ENCODE data around the gene TNFRSF14.

Gene TNFRSF14

GRCh38 chr1:2556277-2556677 is at the start of gene TNFRSF14:
TSS of gene TNFRSF14 (plus strand) at chr1:2556371. CDS start at chr1:2556665, 294 bp downstream.
- H3K27ac Mint-ChIP-seq = peak within 1 kb of the TSS; percentile 99
- ATAC-seq = peak; percentile 70
- DNase-seq (ENCODE audit: low spot score in 2 of 2) = no peak
- peak within 1 kb of the TSS; percentile 99 for H3K4me3 Mint-ChIP-seq
- H3K4me1 Mint-ChIP-seq = peaks cover 51% of the 10 kb centered on the region
- H3K9me3 Mint-ChIP-seq = no peaks in the 10 kb centered on the region
- H3K36me3 Mint-ChIP-seq = peaks cover 51% of the 10 kb centered on the region

GRCh38 chr1:2506901-2507565 is 49.1 kb upstream of the TNFRSF14 start:
- Mint-ChIP-seq H3K27ac (peak overlapping the region; percentile 45), H3K4me3 (no peak overlapping the region)

DNA sequence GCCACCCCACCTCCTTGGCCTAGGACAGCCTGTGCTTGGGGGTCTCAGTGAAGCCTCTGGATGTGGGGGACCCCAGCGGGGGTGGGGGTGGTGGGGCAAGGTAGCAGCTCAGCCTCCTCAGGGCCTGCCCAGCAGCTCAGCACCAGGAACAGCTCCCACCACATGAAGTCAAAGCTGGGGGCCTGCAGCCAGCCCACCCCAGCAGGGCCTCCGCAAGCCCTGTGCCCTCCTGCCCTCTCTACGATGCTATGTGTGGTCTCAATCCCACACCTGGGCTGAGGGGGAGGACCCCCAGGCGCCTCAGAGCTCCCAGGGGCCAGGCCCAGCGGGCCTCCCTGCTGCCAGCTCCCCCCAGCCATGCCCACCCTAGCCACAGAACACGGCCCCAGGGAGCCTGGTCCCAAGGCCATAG is 48.4 kb upstream of the TNFRSF14 start:
- no peak for DNase-seq (ENCODE audit: low spot score in 2 of 2)
- H3K4me1 Mint-ChIP-seq = no peaks in the 10 kb centered on the region
- no peak overlapping the region for H3K27ac Mint-ChIP-seq
- ATAC-seq = no peak
- H3K36me3 Mint-ChIP-seq = peaks cover 59% of the 10 kb centered on the region
- H3K9me3 Mint-ChIP-seq = no peaks in the 10 kb centered on the region
- H3K4me3 Mint-ChIP-seq = no peak overlapping the region

More at GRCh38 chr1:2506901-2507565, 49.1 kb upstream of the TNFRSF14 start:
- ATAC-seq (no peak), DNase-seq (ENCODE audit: low spot score in 2 of 2) (no peak)
- Mint-ChIP-seq H3K4me1 (no peaks in the 10 kb centered on the region), H3K36me3 (peaks cover 53% of the 10 kb centered on the region), H3K9me3 (no peaks in the 10 kb centered on the region)

DNA sequence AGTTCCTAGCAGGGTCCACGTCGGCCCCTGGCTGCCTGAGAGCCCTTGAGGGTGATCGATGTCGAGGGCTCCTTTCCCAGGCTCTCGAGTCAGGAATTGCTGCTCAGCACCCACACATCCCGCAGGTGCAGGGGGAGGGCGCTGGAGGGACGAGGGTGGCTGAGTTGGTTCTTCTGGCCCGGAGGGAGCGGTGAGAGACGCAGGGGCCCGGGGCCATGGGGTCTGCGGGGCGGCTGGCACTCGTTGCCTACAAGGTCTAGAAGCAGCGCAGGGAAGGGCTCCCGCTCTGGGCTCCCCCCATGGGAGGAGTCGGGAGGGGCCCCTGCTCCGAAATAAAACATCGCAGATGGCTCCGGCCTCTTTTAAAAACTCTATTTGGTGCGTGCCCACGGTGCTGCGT is 48.0 kb upstream of the TNFRSF14 start:
- no peak overlapping the region for H3K4me3 Mint-ChIP-seq
- no peaks in the 10 kb centered on the region for H3K9me3 Mint-ChIP-seq
- H3K27ac Mint-ChIP-seq = no peak overlapping the region
- no peaks in the 10 kb centered on the region for H3K4me1 Mint-ChIP-seq
- DNase-seq (ENCODE audit: low spot score in 2 of 2) = no peak
- H3K36me3 Mint-ChIP-seq = peaks cover 63% of the 10 kb centered on the region
- no peak for ATAC-seq

DNA sequence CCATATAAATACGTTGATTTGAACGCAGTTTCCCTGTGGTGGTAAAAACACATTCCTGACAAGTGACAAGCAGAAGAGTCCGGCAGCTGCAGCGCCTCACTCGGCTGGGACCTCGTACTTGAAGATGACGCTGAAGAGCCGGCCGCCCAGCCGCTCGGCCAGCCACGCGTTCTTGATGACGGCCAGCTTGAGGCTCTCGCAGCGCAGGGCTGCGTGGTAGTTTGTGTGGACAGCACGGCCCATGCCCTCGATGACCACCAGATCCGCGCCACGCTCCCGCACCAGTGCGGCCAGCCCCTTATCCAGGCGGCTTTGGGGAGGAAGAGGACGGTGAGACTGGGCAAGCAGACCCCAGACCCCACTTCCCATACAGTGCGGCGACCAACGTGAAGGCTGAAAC is 47.4 kb upstream of the TNFRSF14 start:
- H3K4me1 Mint-ChIP-seq = no peaks in the 10 kb centered on the region
- DNase-seq (ENCODE audit: low spot score in 2 of 2) (no peak), ATAC-seq (no peak)
- H3K4me3 Mint-ChIP-seq = no peak overlapping the region
- no peak overlapping the region for H3K27ac Mint-ChIP-seq
- H3K36me3 Mint-ChIP-seq = peaks cover 69% of the 10 kb centered on the region
- H3K9me3 Mint-ChIP-seq = no peaks in the 10 kb centered on the region

DNA sequence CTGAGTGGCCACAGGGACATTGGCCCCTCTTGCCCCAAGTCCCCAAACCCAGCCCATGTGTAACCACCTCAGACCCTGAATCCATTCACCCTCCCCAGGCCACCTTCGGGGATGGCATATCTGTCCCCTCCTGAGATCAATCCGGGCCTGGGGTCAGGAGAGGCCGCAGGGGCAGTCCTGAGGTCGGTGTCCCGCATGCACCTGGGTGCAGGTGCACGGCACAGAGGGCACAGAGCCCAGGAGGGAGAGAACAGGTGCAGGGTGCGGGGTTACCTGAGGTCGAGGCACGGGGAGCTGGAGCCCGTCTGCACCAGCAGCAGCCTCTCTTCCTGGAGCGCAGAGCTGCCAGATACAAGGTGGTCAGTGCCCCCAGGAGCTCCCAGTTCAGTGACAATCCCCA is 46.6 kb upstream of the TNFRSF14 start:
- no peak for DNase-seq (ENCODE audit: low spot score in 2 of 2)
- no peaks in the 10 kb centered on the region for H3K4me1 Mint-ChIP-seq
- no peak for ATAC-seq
- H3K27ac Mint-ChIP-seq = no peak overlapping the region
- H3K36me3 Mint-ChIP-seq = peaks cover 66% of the 10 kb centered on the region
- no peak overlapping the region for H3K4me3 Mint-ChIP-seq
- no peaks in the 10 kb centered on the region for H3K9me3 Mint-ChIP-seq

GRCh38 chr1:2510366-2511155 is 45.6 kb upstream of the TNFRSF14 start:
- no peak overlapping the region for H3K27ac Mint-ChIP-seq
- peaks cover 75% of the 10 kb centered on the region for H3K36me3 Mint-ChIP-seq
- ATAC-seq (no peak), DNase-seq (ENCODE audit: low spot score in 2 of 2) (no peak)
- H3K9me3 Mint-ChIP-seq = no peaks in the 10 kb centered on the region
- no peak overlapping the region for H3K4me3 Mint-ChIP-seq
- H3K4me1 Mint-ChIP-seq = no peaks in the 10 kb centered on the region

DNA sequence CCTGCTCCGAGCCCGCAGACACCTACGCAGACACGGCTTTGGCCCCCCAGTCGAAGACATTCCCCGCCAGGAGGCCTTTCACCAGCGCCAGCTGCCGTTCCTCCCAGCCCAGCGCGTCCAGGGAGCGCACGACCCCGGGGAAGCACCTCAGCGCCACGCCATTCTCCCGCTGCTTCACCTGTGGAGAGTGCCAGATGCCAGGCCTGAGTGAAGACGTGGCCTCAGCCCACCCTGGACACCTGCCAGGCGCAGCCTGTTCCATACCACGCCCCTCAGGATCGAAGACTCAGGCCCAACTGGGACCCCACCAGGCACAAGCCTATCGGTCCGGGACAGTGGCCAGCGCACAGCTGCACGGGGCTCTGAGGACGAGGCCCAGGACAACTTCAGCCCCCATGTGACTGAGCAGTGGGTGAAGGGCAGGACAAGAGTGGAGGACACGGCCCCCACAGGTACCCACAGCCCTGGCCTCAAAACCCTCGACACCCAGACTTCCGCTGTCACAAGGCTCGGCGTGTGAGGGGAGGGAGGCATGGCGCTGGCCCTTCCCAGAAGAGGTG is 43.2 kb upstream of the TNFRSF14 start:
- Mint-ChIP-seq H3K9me3 (no peaks in the 10 kb centered on the region), H3K4me1 (no peaks in the 10 kb centered on the region), H3K27ac (no peak overlapping the region), H3K4me3 (no peak overlapping the region), H3K36me3 (peaks cover 78% of the 10 kb centered on the region)
- no peak for ATAC-seq
- DNase-seq (ENCODE audit: low spot score in 2 of 2) = no peak

DNA sequence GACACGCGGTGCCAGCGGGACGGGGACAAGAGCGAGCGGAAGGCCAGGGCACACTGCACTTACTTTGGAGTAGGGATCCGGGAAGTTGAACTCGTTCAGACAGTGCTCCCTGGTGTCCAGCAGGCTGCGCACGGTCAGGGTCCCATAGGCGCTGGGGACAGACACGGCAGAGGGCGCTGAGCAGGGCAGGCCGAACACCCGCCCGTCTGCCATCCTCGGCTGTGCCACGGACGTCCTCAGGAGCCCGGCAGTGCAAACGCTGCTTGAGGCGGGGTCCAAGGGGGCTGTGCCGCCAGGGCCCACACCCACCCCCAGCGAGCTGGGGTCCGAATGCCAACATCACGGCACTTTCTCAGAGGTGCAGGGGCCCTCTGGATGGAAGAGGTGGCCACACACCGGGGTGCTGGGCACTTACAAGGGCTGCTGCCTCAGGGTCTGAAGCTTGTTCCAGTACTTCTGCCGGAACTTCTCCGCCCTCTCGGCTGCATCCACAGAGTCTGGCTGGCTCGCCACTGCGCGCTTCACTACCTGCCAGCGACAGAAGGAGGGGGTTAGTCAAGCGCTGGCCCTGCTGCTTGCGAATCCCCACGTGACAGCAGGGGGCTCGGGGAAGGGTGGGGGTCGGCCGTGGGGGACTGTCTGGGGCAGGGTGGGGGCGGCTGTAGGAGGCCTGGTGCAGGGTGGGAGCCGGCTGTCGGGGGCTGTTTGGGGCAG is 42.1 kb upstream of the TNFRSF14 start:
- DNase-seq (ENCODE audit: low spot score in 2 of 2) (no peak), ATAC-seq (no peak)
- H3K4me1 Mint-ChIP-seq = no peaks in the 10 kb centered on the region
- H3K36me3 Mint-ChIP-seq = peaks cover 86% of the 10 kb centered on the region
- H3K27ac Mint-ChIP-seq = no peak overlapping the region
- H3K9me3 Mint-ChIP-seq = no peaks in the 10 kb centered on the region
- no peak overlapping the region for H3K4me3 Mint-ChIP-seq

- H3K4me1 Mint-ChIP-seq = no peaks in the 10 kb centered on the region
- no peak for DNase-seq (ENCODE audit: low spot score in 2 of 2)
- ATAC-seq = no peak
- H3K27ac Mint-ChIP-seq = no peak overlapping the region
- no peak overlapping the region for H3K4me3 Mint-ChIP-seq
- peaks cover 83% of the 10 kb centered on the region for H3K36me3 Mint-ChIP-seq
- no peaks in the 10 kb centered on the region for H3K9me3 Mint-ChIP-seq
Observed at GRCh38 chr1:2514863-2515762, 41.1 kb upstream of the TNFRSF14 start.

DNA sequence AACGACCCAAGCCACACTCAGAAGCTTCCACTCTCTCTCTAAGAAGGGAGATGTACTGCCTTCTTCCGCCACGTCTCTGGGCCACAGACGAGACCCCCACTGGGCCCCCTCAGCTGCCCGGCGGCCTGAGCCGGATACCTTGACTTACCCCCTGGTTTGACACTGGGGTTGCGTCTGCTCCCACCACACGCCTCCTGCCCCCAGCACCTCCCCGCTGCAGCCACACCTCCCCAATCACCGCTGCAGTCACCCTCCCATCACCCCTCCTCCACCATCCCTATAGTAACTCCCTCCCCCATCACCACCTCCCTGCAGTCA is 40.4 kb upstream of the TNFRSF14 start:
- no peaks in the 10 kb centered on the region for H3K9me3 Mint-ChIP-seq
- H3K4me1 Mint-ChIP-seq = no peaks in the 10 kb centered on the region
- no peak overlapping the region for H3K4me3 Mint-ChIP-seq
- ATAC-seq (no peak), DNase-seq (ENCODE audit: low spot score in 2 of 2) (no peak)
- no peak overlapping the region for H3K27ac Mint-ChIP-seq
- peaks cover 80% of the 10 kb centered on the region for H3K36me3 Mint-ChIP-seq

DNA sequence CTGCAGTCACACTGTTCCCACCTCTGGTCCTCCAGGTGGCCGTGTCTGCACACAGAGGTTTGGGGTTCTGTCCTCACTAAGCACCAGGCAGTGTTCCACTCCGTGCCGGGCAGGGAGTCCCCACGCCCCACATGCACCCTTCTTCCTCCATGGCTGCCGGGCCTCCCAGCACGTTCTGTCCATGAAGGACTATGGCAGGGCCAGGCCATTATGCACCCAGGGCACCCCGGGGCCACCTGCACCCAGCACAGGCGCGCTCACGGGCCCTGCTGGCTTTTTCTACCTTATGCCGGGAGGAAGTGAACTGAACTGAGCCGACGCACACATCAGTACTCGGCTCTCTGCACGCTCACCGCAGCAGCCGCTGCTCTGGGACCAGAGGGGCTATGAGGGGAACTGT is 40.0 kb upstream of the TNFRSF14 start:
- no peak overlapping the region for H3K27ac Mint-ChIP-seq
- H3K36me3 Mint-ChIP-seq = peaks cover 84% of the 10 kb centered on the region
- no peaks in the 10 kb centered on the region for H3K9me3 Mint-ChIP-seq
- DNase-seq (ENCODE audit: low spot score in 2 of 2) (no peak), ATAC-seq (no peak)
- H3K4me3 Mint-ChIP-seq = no peak overlapping the region
- no peaks in the 10 kb centered on the region for H3K4me1 Mint-ChIP-seq

- Mint-ChIP-seq H3K9me3 (no peaks in the 10 kb centered on the region), H3K4me1 (no peaks in the 10 kb centered on the region), H3K36me3 (peaks cover 82% of the 10 kb centered on the region), H3K27ac (no peak overlapping the region), H3K4me3 (no peak overlapping the region)
- DNase-seq (ENCODE audit: low spot score in 2 of 2) (no peak), ATAC-seq (no peak)
Observed at GRCh38 chr1:2516946-2517345, 39.2 kb upstream of the TNFRSF14 start.

- ATAC-seq (no peak), DNase-seq (ENCODE audit: low spot score in 2 of 2) (no peak)
- Mint-ChIP-seq H3K4me1 (peaks cover 8% of the 10 kb centered on the region), H3K36me3 (peaks cover 82% of the 10 kb centered on the region), H3K27ac (no peak overlapping the region), H3K4me3 (no peak overlapping the region), H3K9me3 (no peaks in the 10 kb centered on the region)
Observed at GRCh38 chr1:2517966-2518365, 38.2 kb upstream of the TNFRSF14 start.

GRCh38 chr1:2518528-2518927 is 37.6 kb upstream of the TNFRSF14 start:
- Mint-ChIP-seq H3K4me3 (no peak overlapping the region), H3K4me1 (peaks cover 13% of the 10 kb centered on the region), H3K9me3 (no peaks in the 10 kb centered on the region), H3K27ac (no peak overlapping the region), H3K36me3 (peaks cover 83% of the 10 kb centered on the region)
- ATAC-seq (no peak), DNase-seq (ENCODE audit: low spot score in 2 of 2) (no peak)

All from stimulated activated effector memory CD8-positive, alpha-beta T cell treated with anti-CD3 and anti-CD28 coated beads, Interleukin-12 subunit alpha, Interleukin-12 subunit beta, amount 100 ng/mL, for 72 hours (primary cell).